Measurements from ENCODE around the gene AFAP1L1.

DNA sequence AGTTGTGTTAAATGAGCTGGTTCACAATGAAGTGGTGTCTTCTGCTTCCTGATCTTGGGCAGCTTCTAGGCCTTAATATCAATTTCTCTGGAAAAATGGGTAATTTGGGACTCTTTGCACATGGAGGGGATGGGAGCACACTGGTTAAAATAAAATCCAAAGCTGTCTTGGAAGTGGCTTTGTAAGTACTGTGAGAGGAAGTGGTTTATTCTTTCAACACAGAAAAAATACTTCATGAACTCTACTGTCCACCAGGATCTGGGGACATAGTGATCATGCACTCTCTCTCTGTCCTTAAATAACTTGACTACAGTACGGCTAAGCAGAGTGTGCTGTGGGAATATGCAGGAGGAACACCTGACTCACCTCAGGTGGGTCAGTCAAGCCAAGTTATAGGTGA is 88.6 kb downstream of the AFAP1L1 start:
- TF ChIP-seq CTCF (IDR thresholded peaks at IDR 0.05; ENCODE audit: insufficient read depth, low read depth, low read length) (no peak), EZH2 (IDR thresholded peaks at IDR 0.05; ENCODE audit: insufficient read depth, low read length) (no peak)
